ENCODE data around the gene PLEKHG1.

The PLEKHG1 gene

GRCh38 chr6:150641398-150642139 is 41.9 kb downstream of the PLEKHG1 start:
- no peak for DNase-seq

- no peak for DNase-seq
These were observed 46.5 kb downstream of the PLEKHG1 start for GRCh38 chr6:150646228-150646627.

- no peak for DNase-seq
These were observed 47.4 kb downstream of the PLEKHG1 start for GRCh38 chr6:150647051-150647450.
